Erythroblast (primary cell): Measurements from ENCODE around the gene ARHGAP30.

Experiments
- GATA1 ChIP-seq: IDR thresholded peaks from 2 replicates; pipeline ENCODE4 v1.6.1; 2011; ENCODE audit warnings: low read depth, mild to moderate bottlenecking, control low read depth, low read length, moderate library complexity
- POLR2A ChIP-seq: IDR thresholded peaks from 2 replicates; pipeline ENCODE4 v1.6.1; 2011; ENCODE audit warnings: mild to moderate bottlenecking, low read length

DNA sequence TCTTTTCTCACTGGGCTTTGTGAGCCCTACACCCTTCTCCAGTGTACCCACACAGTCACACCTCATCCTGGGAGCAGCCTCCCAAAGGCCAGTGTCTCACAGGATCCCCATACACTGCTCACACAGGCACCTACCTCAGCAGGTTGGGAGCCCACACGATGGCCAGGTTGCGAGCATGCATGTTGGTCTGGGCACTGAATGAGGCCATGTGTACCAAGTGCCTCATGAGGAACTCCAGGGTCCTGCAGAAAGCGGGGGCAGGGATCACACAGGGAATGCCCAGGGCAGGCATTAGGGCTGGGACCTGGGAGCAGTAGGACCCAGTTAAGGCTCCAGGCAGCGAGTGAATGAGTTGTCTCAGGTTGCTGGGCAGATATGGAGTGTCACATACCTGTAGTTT, 15.5 kb downstream of the ARHGAP30 start:
- TF ChIP-seq POLR2A (no peak), GATA1 (no peak)
